ENCODE data around the gene PRKAB1.

Gene PRKAB1

GRCh38 chr12:119664642-119665041, 3.3 kb upstream of the PRKAB1 start:
- no peak for DNase-seq (ENCODE audit: low spot score)

GRCh38 chr12:119665164-119665929, 2.6 kb upstream of the PRKAB1 start:
- DNase-seq (ENCODE audit: low spot score), result no peak

- no peak for DNase-seq (ENCODE audit: low spot score)
Observed at GRCh38 chr12:119666226-119666795, 1.6 kb upstream of the PRKAB1 start.

GRCh38 chr12:119666900-119667576, 895 bp upstream of the PRKAB1 start:
- DNase-seq (ENCODE audit: low spot score), result no peak

- DNase-seq (ENCODE audit: low spot score), result peak; percentile 18
Observed at GRCh38 chr12:119668324-119668841, 450 bp downstream of the PRKAB1 start.

- no peak for DNase-seq (ENCODE audit: low spot score)
Observed at GRCh38 chr12:119669744-119670472, 2.0 kb downstream of the PRKAB1 start.

GRCh38 chr12:119671070-119671469, 3.1 kb downstream of the PRKAB1 start:
- no peak for DNase-seq (ENCODE audit: low spot score)

- DNase-seq (ENCODE audit: low spot score), result no peak
Observed at GRCh38 chr12:119672194-119672593, 4.3 kb downstream of the PRKAB1 start.

GRCh38 chr12:119673634-119674033, 5.7 kb downstream of the PRKAB1 start:
- no peak for DNase-seq (ENCODE audit: low spot score)

GRCh38 chr12:119674560-119674959, 6.6 kb downstream of the PRKAB1 start:
- DNase-seq (ENCODE audit: low spot score), result no peak

GRCh38 chr12:119676022-119676421, 8.1 kb downstream of the PRKAB1 start:
- DNase-seq (ENCODE audit: low spot score), result no peak

GRCh38 chr12:119676573-119676972, 8.6 kb downstream of the PRKAB1 start:
- DNase-seq (ENCODE audit: low spot score), result no peak

GRCh38 chr12:119678459-119678858, 10.5 kb downstream of the PRKAB1 start:
- no peak for DNase-seq (ENCODE audit: low spot score)

GRCh38 chr12:119679081-119679480, 11.1 kb downstream of the PRKAB1 start:
- DNase-seq (ENCODE audit: low spot score), result no peak

- no peak for DNase-seq (ENCODE audit: low spot score)
Observed at GRCh38 chr12:119679490-119679889, 11.6 kb downstream of the PRKAB1 start.

- DNase-seq (ENCODE audit: low spot score), result no peak
Observed at GRCh38 chr12:119681111-119681510, 13.2 kb downstream of the PRKAB1 start.

GRCh38 chr12:119681728-119682638, 14.1 kb downstream of the PRKAB1 start:
- DNase-seq (ENCODE audit: low spot score), result no peak

- no peak for DNase-seq (ENCODE audit: low spot score)
Observed at GRCh38 chr12:119682639-119683252, 14.8 kb downstream of the PRKAB1 start.

GRCh38 chr12:119683413-119683812, 15.5 kb downstream of the PRKAB1 start:
- DNase-seq (ENCODE audit: low spot score), result no peak

- DNase-seq (ENCODE audit: low spot score), result no peak
Observed at GRCh38 chr12:119683816-119684215, 15.9 kb downstream of the PRKAB1 start.
